NCI-H446 (cell line): ENCODE data around the gene NTRK3.

Source experiments
- DNase-seq, 2 experiments: peaks; one replicate each; lab custom pipeline; 2025; lab: John Stamatoyannopoulos, UW

Gene NTRK3

GRCh38 chr15:88230823-88231222 lies 25.7 kb downstream of the NTRK3 start:
- DNase-seq = no peak

- DNase-seq = no peak
Observed at GRCh38 chr15:88225461-88225860, 31.1 kb downstream of the NTRK3 start.

- DNase-seq = no peak
Observed at GRCh38 chr15:88223084-88223483, 33.5 kb downstream of the NTRK3 start.

- no peak for DNase-seq
Observed at GRCh38 chr15:88221836-88222235, 34.7 kb downstream of the NTRK3 start.

- no peak for DNase-seq
Observed at GRCh38 chr15:88220443-88221335, 35.9 kb downstream of the NTRK3 start.

- DNase-seq = no peak
Observed at GRCh38 chr15:88219623-88220022, 36.9 kb downstream of the NTRK3 start.

- DNase-seq = no peak
Observed at GRCh38 chr15:88218557-88219221, 37.9 kb downstream of the NTRK3 start.

- no peak for DNase-seq
Observed at GRCh38 chr15:88215066-88215648, 41.4 kb downstream of the NTRK3 start.

GRCh38 chr15:88209111-88209510 lies 47.4 kb downstream of the NTRK3 start:
- DNase-seq = no peak

- no peak for DNase-seq
Observed at GRCh38 chr15:88208396-88208795, 48.1 kb downstream of the NTRK3 start.

- DNase-seq = no peak
Observed at GRCh38 chr15:88207565-88207964, 49.0 kb downstream of the NTRK3 start.

GRCh38 chr15:88204584-88204983 lies 52.0 kb downstream of the NTRK3 start:
- DNase-seq = no peak

- DNase-seq = peak; percentile 29 to 64
Observed at GRCh38 chr15:88202231-88202630, 54.3 kb downstream of the NTRK3 start.

- DNase-seq = no peak
Observed at GRCh38 chr15:88201207-88201606, 55.3 kb downstream of the NTRK3 start.

GRCh38 chr15:88196961-88197360 lies 59.6 kb downstream of the NTRK3 start:
- DNase-seq = no peak

GRCh38 chr15:88194162-88194561 lies 62.4 kb downstream of the NTRK3 start:
- no peak for DNase-seq

GRCh38 chr15:88193415-88193814 lies 63.1 kb downstream of the NTRK3 start:
- DNase-seq = no peak

GRCh38 chr15:88191812-88192165 lies 64.8 kb downstream of the NTRK3 start:
- DNase-seq = no peak

- DNase-seq = no peak
Observed at GRCh38 chr15:88190232-88190631, 66.3 kb downstream of the NTRK3 start.

- no peak for DNase-seq
Observed at GRCh38 chr15:88188300-88188699, 68.2 kb downstream of the NTRK3 start.

GRCh38 chr15:88187195-88187594 lies 69.3 kb downstream of the NTRK3 start:
- DNase-seq = peak in 1 of 2 experiments; percentile 56

GRCh38 chr15:88185584-88185983 lies 71.0 kb downstream of the NTRK3 start:
- DNase-seq = peak in 1 of 2 experiments; percentile 32

- no peak for DNase-seq
Observed at GRCh38 chr15:88181613-88182012, 74.9 kb downstream of the NTRK3 start.
